HK-2 (cell line): ENCODE measurements around the gene DSCAM.

Experiments
- DNase-seq: peaks from one replicate; pipeline ENCODE4 v3.0.0-alpha.2; 2018; ENCODE audit not compliant: unreplicated experiment

Gene DSCAM

DNA sequence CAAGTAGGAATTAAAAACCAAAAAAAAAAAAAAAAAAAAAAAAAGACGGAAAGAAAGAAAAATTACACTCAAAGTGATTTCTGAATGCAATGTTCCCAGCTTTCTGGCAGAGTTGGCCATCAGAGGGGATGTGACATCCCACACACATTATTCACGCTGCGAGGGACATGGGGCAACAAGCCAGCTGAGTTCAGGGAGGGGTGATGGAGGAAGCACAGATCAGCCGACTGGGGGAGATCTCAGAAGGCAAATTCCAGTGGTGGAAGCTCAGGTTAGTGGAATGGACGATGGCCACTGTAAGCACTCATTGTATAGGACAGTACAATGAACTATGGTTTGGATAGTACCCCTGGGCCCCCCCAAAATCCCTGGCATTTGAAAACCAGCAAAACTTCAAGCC lies 667.8 kb downstream of the DSCAM start:
- DNase-seq: no peak

- DNase-seq: no peak
Measured at GRCh38 chr21:40178726-40179125, 668.2 kb downstream of the DSCAM start.

- no peak for DNase-seq
Measured at GRCh38 chr21:40177979-40178378, 669.0 kb downstream of the DSCAM start.

DNA sequence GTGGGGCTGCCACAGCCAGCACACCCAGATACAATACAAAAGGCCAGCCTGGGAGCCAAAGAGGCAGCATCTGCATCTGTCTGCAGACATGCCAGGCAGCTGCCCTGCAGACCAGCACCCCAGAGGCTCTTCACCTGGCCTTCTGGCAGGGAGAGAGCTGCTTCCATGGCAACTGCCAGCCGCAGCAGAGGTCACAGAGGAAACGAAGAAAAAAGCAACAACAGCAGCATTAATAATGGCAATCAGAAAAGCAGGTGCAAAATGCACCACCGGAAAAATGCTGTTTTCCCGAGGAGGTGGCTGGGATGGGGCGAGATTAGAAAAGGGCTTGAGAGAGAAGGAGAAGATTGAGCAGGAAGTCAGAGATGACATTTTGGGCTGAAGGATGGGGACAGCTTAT lies 670.2 kb downstream of the DSCAM start:
- DNase-seq: no peak

DNA sequence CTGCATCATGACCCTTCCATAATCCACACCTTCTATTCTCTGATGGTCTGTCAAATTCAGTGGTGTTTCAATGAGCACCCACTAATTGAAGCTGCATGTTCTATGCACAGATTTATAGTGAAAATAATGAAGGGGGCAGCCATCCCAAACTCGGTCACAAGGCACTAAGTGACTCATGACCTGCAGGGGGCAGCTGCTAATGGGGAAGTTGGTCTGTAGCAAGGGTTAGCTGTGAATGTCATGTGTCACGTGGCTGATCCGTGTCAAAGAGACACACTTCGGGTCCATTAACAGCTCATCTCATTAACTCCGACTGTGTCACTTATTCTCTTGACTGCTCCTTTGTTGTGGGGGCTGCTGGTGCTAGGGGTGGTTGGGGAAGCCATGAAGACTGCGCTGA lies 673.1 kb downstream of the DSCAM start:
- DNase-seq: no peak

- DNase-seq: no peak
Measured at GRCh38 chr21:40169971-40170370, 677.0 kb downstream of the DSCAM start.

DNA sequence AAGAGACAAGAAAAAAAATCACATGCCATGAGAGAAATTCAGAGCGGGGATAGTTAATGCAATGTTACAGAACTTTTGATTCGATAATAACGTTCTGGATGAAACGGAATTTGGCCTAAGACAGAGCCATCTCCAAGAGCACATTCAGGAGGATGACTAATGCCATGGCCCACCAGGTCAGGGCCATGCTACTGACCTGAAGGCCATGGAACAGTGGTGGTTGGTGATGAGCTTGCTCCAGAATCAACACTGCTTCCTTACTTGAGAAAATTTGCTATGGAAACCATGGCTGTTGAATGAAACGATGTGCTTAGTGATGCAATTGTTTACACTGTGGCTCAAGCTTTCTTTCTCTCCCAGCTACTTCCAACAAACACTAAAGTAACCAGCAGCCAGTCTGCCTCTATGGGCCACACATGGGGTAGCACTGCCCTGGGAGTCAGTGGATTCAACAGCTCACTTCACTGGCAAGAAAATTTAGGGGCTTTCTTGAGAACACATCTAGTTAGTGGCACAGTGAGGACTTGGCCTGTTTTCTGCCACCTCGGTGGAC lies 680.6 kb downstream of the DSCAM start:
- DNase-seq: no peak

DNA sequence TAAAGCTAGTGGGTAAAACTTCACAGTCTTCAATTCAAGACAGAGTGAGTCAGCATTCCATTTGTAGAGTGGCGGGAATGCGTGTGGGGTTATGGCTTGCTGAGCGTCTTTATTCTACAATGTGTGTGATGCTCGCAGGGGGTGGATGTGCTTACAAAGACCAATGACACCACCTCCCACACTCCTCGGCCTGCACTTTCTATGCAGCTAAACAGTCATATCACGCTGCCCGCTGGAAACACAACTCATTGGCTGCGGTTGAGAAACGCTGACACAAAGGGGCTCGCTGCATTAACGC lies 681.2 kb downstream of the DSCAM start:
- no peak for DNase-seq

- DNase-seq: no peak
Measured at GRCh38 chr21:40164905-40165772, 681.8 kb downstream of the DSCAM start.

DNA sequence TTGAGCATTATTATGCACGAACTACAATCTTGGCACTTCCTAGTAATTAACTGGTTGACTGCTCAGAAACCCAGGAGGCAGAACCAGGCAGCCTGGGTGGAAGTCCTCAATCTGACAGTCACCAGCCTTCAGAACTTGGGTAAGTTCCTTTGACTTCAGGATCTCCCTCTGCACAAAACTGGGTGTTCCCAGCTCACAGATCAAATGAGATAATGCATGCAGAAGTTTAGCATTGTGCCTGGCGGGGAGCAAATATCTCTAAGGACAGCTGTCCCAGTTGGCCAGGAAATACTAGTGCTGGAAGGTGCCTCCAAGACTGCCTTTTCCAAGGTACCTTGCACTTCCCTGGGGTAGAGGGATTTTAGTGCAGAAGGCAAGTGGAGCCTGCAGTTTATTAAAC lies 684.9 kb downstream of the DSCAM start:
- no peak for DNase-seq

GRCh38 chr21:40160911-40161310 lies 686.0 kb downstream of the DSCAM start:
- DNase-seq: no peak

DNA sequence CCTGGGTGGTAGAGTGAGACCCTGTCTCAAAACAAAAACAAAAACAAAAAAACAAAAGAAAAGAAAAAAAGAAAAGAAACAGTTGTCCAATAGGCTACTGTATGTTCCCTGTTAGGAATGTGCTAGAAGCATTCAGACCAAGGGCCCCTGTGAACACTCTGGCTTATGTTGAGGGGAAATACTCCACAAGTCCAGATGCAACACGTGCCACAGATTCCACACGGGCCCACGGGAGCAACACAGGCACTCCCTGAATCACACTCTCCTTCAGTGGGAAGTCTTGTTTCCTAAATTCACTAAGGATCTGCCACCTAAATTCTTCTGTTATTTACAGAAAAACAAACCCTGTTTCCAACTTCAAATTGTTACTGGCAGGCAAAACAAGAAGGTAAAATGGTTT lies 688.6 kb downstream of the DSCAM start:
- no peak for DNase-seq

- DNase-seq: no peak
Measured at GRCh38 chr21:40155563-40155962, 691.4 kb downstream of the DSCAM start.

- DNase-seq: no peak
Measured at GRCh38 chr21:40153351-40153750, 693.6 kb downstream of the DSCAM start.

- DNase-seq: no peak
Measured at GRCh38 chr21:40152476-40152875, 694.5 kb downstream of the DSCAM start.

GRCh38 chr21:40151611-40152010 lies 695.3 kb downstream of the DSCAM start:
- DNase-seq: no peak

DNA sequence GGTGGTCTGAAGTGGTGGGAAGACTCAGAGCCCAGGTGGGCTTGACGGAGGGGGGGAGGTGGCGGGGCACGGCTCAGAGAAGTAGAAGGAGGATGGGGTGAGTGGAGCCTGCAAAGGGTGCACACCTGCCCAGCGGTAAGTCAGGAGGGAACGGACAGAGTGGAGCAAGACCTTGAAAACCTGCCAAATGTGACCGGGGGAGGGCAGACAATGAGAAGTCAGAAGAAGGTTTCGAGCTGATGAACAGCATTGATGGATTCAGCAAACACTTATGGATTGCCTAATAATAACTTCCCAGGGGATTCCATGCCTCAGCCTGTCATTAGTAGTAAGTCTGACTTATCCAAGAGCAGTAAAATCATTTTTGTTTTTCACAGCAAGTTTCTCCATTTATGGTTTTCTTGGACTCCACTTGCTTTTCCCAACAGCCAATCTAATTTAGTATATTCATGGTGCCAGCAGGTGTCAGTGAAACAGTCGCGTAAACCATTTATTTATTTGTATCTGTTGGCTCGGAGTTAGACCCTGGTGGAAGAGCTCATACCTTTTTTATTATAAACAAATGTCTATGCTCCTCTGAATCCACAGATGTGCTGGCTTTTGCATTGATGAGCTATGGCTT lies 700.6 kb downstream of the DSCAM start:
- DNase-seq: no peak

- DNase-seq: peak; percentile 42
Measured at GRCh38 chr21:40143822-40144525, 703.0 kb downstream of the DSCAM start.

DNA sequence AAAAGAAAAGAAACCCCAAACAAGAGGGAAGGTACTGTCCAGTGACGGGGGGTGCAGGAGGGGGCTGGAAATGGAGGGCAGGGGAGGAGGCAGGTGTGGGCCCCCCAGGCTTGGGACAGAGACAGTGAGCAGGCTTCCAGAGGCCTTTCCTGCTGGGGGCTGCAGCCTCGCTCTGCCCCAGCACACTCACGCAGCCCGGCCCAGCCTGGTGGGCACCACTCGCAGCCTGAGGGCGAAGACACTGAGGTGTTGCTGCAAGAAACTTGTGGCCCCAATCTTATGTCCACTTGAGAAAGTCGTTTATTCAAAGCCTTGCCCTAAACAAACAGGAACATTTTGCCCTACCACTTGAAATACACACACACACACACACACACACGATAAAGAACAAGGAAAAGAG lies 705.3 kb downstream of the DSCAM start:
- DNase-seq: no peak

- no peak for DNase-seq
Measured at GRCh38 chr21:40140675-40141074, 706.3 kb downstream of the DSCAM start.

DNA sequence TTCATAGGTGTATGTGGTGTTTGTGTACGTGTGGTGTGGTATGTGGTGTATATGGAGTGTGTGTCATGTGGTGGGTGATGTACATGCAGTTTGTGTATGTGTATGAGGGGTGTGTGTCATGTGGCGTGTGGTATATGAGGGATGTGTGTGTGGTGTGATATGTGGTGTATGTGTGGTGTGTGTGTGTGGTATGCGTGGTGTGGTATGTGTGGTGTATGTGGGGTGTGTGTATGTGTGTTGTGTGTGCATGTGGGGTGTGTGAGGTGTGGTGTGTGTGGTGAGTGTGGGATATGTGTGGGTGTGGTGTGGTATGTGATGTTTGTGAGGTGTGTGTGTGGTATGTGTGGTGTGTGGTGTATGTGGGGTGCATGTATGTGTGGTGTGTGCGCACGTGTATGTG lies 707.3 kb downstream of the DSCAM start:
- DNase-seq: no peak

- no peak for DNase-seq
Measured at GRCh38 chr21:40136571-40136970, 710.4 kb downstream of the DSCAM start.
